NCI-H2171 (cell line): ENCODE measurements around the gene PDIK1L.

ENCODE experiments used
- DNase-seq: peaks from one replicate; lab custom pipeline; 2025; lab: John Stamatoyannopoulos, UW

Gene PDIK1L

DNA sequence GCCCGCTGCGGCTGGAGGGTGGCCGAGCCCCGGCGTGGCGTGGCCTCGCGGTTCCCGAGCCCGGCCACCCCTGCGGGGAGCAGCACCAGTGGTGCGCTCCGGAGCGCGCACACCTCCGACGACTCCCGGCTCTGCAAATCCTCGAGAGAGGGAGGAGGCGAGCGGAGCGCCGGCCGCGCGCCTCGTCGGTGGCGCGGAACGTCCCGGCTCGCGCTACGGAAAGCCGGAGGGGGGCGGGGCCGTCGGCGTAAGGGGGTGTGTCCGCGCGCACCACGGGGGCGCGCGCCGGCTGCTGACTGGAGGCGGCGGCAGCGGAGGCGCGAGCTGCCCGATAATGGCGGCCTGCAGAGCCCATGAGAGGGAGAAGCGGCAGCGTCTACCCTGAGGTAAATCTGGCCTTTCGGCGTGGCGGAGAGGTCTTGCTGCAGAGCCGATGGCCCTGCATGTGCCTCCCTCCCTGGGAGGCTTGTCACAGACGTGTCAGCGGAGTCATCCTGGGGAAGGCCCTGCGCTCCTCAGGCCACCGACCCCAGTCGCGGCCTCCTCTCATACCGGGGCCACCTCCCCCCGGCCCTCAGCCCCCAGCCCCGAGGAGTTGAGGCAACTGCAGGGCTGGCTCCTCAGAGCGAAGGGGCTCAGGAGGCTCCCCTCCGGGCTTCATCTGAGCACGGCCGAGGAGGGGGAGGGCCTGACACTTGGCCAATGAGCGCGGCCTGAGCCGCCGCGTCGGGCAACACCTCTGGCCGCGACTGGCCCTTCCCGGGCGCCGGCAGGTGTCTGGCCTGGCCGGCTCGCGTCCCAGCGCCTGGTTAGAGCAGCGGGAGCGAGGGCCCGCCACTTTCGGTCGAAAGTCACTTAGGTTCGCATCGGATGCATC, at the start of gene PDIK1L:
TSS of gene PDIK1L (plus strand) at position 295 of the 877 bp plus-strand sequence. CDS start 2,485 bp downstream, outside the sequence.
- peak; percentile 93 for DNase-seq

DNA sequence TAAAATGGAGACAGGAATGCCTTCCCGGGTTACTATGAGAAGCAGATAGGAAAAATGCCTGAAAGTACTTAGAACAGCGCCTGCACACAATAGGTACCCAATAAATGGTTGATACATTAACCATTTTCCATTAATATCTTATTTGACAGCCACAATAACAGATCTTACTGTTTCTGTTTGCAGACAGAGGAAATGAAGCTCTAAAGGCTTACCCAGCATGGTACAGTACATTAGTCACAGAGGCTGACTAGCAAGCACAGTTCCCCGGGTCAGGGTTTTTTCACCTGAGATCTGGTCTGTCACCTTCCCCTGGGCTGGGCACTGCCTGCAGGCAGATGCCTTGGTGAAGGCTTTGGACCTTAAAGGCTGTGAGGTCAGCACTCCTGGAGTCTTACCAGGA, 47.1 kb upstream of the PDIK1L start:
- DNase-seq, result no peak

DNA sequence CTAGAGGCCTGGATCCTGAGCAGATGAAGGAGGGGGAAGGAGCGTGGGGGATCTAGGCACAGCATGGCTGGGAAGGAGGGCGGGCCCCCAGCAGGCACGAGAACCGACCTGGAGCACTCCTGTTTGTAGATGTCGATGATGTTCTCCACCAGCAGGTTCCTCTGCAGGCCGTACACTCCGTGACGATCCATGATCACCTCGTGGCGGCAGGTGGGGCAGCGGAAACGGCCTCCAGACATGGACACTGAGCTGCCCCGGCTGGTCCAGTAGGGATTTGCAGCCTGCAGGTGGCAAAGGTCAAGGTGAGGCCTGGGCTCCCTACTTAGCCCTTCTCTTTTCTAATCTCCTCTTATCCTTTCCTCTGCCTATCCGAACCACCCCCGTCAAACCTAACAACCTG, 45.5 kb upstream of the PDIK1L start:
- no peak for DNase-seq

GRCh38 chr1:26066857-26067256, 44.8 kb upstream of the PDIK1L start:
- DNase-seq, result no peak

- DNase-seq, result no peak
Measured at GRCh38 chr1:26067432-26067911, 44.2 kb upstream of the PDIK1L start, which contains the start of gene TRIM63. Gene TRIM63 (minus strand): TSS chr1:26067630. CDS start chr1:26067494, 136 bp downstream.

DNA sequence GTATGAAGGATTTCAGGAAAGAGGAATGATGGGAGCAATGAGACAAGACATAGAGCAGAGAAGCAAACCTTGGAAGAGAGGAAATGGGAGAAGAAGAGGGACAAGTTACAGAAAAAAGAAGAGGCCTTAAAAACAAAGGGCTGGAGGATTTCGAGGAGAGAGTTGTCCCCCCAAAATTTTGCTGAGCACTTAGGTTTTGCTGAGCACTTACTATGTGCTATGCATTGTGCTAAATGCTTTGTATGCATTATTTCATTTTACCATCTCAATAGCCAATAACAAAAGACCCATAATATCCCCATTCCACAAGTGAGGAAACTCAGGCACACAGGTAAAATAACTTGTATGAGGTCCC, 41.7 kb upstream of the PDIK1L start:
- no peak for DNase-seq

DNA sequence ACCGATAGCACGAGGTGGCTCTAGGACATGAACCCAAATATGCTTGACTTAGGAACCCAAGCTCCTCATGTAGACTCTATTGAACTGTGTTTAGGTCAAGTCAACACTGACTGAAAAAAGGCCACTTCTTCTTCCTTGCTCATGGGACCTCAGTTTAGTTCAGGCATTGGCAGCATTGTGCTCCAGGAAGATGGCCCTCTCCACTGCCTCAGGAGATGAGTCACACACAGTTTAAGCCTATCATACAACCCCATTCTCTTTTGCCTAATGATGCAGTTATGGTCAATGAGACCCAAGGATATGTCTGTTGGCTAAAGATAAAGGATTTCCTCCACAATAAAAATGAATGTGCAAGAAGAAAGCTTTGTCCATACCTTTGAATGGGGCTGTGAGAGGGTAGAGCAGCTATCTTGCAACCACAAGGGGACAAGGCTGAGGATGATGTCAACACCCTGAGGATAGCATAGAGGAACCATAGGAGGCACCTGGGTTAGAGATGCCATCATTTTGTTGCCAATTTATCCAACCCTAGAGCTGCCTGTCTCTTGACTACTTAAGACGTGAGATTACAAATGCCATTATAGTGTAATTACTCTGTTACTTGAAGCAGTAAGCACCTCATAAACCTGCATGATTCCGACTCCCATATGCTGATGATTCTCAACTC, 41.2 kb upstream of the PDIK1L start:
- DNase-seq, result no peak

GRCh38 chr1:26070963-26071342, 40.7 kb upstream of the PDIK1L start:
- DNase-seq, result no peak

DNA sequence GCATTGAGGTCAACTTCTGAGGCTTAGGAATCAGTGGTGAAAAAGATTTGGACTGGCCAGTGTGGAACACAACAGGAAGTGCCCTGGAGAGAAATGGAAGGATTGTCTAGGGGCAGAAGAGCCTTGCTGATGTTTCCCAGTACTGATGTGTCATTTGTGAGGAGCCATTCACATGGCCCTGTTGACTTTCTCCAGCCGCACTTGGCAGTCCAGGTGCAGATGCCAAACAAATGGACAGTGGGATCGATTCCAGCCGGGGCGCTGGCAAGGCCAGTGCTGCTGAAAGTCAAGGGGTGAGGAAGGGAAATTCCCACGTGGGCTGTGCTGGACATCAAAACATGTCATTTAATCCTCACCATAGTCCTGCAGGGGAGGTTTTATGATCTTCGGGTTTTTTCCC, 39.3 kb upstream of the PDIK1L start:
- no peak for DNase-seq

DNA sequence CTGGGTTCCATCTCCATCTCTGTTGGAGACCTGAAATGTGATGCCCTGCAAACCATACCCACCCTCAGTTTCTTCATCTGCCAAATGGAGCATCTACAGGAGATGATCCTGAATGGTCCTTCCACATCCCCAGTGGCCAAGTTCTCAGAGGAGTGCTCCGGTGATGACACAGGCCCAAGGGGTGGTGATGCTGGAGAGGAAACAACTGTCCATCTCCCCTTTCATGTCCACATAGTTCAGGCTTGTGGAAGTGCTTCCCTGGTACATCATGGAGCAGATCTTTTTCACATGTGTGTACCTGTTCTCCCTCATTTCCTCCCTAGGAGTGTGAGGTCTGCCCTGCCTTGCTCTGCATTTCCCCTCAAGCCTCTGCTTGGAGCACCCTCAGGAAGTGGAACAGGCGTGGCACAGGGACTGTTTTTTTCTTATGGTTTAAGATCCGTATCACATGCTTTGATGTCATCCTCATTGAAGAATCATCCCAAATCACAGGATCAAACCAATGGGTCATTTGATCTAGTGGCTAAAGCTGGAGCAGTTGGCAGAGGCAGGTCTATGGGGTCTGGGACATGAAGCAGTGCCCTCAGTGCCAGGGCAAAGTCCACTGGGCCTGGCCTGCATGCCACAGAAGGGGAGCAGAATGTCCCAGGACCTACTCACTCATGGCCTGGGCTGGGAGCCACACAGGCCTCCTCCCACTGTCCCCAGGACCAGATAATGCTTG, 36.0 kb upstream of the PDIK1L start:
- DNase-seq, result no peak

- DNase-seq, result no peak
Measured at GRCh38 chr1:26077524-26077923, 34.1 kb upstream of the PDIK1L start.

DNA sequence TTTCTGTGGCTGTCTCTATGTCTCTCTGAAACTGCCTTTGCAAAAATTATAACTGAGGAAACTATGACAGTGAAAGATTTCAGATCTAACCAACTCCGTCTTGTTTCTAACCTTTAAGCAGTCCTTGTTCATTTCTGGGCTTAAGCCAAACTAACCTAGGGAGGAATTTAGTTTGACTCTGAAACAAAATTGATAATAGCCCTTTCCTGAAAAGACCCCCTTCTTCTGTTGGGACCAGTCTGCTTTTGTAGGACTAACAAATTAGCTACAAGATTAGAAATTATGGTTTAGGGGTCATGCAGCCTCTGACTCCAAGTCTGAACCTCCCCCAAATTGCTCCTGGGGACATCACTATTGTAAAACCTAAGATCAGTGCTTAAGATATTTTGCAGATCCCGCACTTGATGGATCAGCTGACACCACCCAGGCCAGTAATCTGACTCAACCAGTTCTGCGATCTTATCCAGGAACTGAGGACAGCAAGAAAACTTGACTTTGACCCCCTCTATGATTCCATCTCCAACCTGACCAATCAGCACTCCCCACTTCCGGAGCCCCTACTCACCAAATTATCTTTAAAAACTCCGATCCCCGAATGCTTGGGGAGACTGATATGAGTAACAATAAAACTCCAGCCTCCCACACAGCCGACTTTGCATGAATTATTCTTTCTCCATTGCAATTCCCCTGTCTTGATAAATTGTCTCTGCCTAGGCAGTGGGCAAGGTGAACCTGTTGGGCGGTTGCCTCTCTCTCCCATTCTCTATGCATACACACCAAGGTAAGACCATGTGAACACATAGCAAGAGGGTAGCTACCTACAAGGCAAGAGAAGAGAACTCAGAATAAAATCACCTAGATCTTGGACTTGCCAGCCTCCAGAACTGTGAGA, 33.1 kb upstream of the PDIK1L start:
- DNase-seq, result no peak

DNA sequence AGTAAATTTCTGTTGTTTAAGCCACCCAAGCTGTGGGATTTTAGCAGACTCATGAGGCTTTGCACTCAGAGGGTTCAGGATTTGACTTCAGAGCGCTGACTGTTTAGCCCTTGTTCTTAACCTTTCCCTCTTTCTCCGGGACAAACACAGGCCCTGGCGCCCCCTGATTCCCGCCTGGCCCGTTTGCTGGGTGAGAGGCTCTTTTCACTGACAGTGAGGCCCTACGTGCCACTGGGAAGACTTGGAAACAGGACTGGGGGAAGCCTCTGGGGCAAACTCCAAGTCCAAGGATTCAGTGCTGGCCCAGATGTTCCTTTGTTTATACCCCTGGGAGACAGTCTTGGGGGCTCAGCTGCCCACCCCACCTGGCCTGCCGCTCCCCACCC, 32.5 kb upstream of the PDIK1L start:
- peak; percentile 6 for DNase-seq

- no peak for DNase-seq
Measured at GRCh38 chr1:26079960-26080814, 31.4 kb upstream of the PDIK1L start.

GRCh38 chr1:26081267-26082019, 30.2 kb upstream of the PDIK1L start:
- DNase-seq, result no peak

- no peak for DNase-seq
Measured at GRCh38 chr1:26082020-26082350, 29.6 kb upstream of the PDIK1L start.

DNA sequence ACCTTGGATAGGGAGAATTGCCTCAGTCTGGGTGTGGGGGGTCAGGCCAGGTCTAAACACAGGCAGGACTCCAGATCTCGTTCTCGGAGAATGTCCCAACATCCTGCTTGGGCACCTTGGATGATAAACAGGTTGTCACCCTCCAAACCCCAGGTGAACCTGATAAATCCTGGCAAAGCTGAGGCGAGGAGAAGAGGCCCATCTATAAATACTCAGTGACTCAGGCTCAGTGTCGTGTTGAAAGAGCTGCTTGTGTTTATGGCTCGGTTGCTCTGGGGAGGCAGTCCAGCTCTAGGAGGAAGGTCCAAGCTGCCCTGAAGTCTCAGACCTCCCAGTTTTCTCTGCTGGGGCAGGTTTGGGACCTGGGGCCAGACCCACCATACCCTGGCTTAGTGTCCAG, 28.4 kb upstream of the PDIK1L start:
- no peak for DNase-seq

DNA sequence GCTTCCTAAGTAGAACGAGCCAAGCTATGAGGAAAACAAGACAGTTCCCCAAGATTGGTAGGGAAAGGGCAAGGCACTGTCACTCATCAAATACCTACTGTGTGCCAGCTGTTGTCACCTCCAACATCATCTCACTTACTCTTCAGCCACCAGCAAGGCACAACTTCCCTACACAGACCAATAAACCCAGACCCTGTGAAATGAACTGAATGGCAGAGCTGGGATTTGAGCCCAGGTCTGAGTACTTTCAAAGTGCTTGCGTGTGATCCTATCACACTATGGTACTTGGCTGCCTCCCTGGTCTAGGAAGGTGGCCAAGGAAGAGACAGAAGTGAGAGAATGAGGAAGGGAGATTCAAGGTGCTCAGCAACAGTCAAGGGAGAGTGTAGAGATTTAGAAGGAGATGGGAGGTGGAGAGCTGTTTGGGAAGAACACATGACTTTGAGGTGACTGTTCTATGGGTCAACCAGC, 27.5 kb upstream of the PDIK1L start:
- DNase-seq, result no peak

- DNase-seq, result no peak
Measured at GRCh38 chr1:26084844-26085243, 26.8 kb upstream of the PDIK1L start.

DNA sequence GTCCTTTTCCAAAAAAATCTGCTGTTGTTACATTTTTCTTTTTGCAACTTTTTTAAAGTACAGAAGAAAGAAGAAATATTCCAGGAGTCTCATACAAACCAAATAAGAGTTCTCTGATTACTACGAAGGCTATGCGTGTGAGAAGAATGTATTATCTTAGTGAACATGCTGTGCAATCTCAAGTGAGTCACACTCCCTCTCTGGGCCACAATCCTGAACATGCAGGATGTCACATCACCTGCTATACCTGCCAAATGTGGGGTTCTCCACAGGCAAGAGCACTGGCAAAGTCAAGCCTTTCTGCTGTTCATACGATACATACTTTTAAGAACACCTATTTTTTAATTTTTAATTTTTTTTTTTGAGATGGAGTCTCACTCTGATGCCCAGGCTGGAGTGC, 22.5 kb upstream of the PDIK1L start:
- DNase-seq, result no peak
